NCI-H1436 treated with DMSO at 0.1 percent for 48 hours (cell line): Measurements from ENCODE around the gene SEC22C.
"Not testable (repeated sequence)": the region's sequence is repeated elsewhere in the genome, so short reads cannot be mapped to it uniquely, and the experiment has no call there.

ENCODE experiments used
- DNase-seq: peaks from one replicate; lab custom pipeline; 2025; lab: John Stamatoyannopoulos, UW

SEC22C gene

GRCh38 chr3:42581709-42582473 is at the start of gene SEC22C:
Gene SEC22C (minus strand): TSS chr3:42581967. CDS start chr3:42569046, 12,921 bp downstream.
- DNase-seq: peak; percentile 51

GRCh38 chr3:42613462-42613861 is 31.7 kb upstream of the SEC22C start:
- no peak for DNase-seq

GRCh38 chr3:42612928-42613327 is 31.2 kb upstream of the SEC22C start:
- no peak for DNase-seq

GRCh38 chr3:42612217-42612616 is 30.4 kb upstream of the SEC22C start:
- no peak for DNase-seq

GRCh38 chr3:42610976-42611375 is 29.2 kb upstream of the SEC22C start:
- DNase-seq: no peak

GRCh38 chr3:42608581-42608980 is 26.8 kb upstream of the SEC22C start:
- no peak for DNase-seq

GRCh38 chr3:42605546-42606173 is 23.9 kb upstream of the SEC22C start:
- DNase-seq: no peak

- no peak for DNase-seq
These were observed 21.2 kb upstream of the SEC22C start for GRCh38 chr3:42602961-42603360.

- DNase-seq: no peak
These were observed 20.3 kb upstream of the SEC22C start for GRCh38 chr3:42601896-42602581.

- no peak for DNase-seq
These were observed 19.4 kb upstream of the SEC22C start for GRCh38 chr3:42600958-42601675.

GRCh38 chr3:42600111-42600957 is 18.6 kb upstream of the SEC22C start, which contains the start of gene NKTR:
Gene NKTR (plus strand): TSS chr3:42600686. CDS start chr3:42601007, 321 bp downstream.
- DNase-seq: peak; percentile 77

- DNase-seq: not testable (repeated sequence)
These were observed 15.3 kb upstream of the SEC22C start for GRCh38 chr3:42597098-42597497.

GRCh38 chr3:42595682-42596081 is 13.9 kb upstream of the SEC22C start:
- DNase-seq: no peak

- DNase-seq: no peak
These were observed 11.9 kb upstream of the SEC22C start for GRCh38 chr3:42593635-42594034.

GRCh38 chr3:42591811-42592210 is 10.0 kb upstream of the SEC22C start:
- no peak for DNase-seq

- DNase-seq: no peak
These were observed 9.4 kb upstream of the SEC22C start for GRCh38 chr3:42590989-42591756.

- no peak for DNase-seq
These were observed 7.8 kb upstream of the SEC22C start for GRCh38 chr3:42589382-42590109.

- DNase-seq: no peak
These were observed 6.9 kb upstream of the SEC22C start for GRCh38 chr3:42588625-42589024.

GRCh38 chr3:42582474-42583070 is 805 bp upstream of the SEC22C start:
- no peak for DNase-seq

GRCh38 chr3:42581400-42581708 is 413 bp downstream of the SEC22C start:
- DNase-seq: no peak
